SU-DHL-6 (cell line): ENCODE data around the gene CDH22.

Experiments used
- CTCF ChIP-seq: fragments of 200-600 bp; sonication (generic); IDR thresholded peaks from one replicate; pipeline ENCODE4 v1.5.1; 2017; ENCODE audit warnings: antibody characterized with exemption, mild to moderate bottlenecking, low read length, moderate library complexity; ENCODE audit not compliant: insufficient read depth, poor library complexity, severe bottlenecking
- EZH2phosphoT487 ChIP-seq: fragments of 200-600 bp; sonication (generic), shearing (Covaris generic); conservative IDR thresholded peaks from 2 replicates; pipeline ENCODE4 v1.6.1; 2018; ENCODE audit warnings: mild to moderate bottlenecking, antibody characterized with exemption, low read length, moderate library complexity, mixed read lengths

GRCh38 chr20:46305331-46305972 is 2.8 kb downstream of the CDH22 start:
- TF ChIP-seq CTCF (no peak), EZH2phosphoT487 (no peak)
